GM23248 (cell line): Measurements from ENCODE around the gene KRT10.

ENCODE experiments used
- EZH2 ChIP-seq: fragments of 200-600 bp; sonication (generic); IDR thresholded peaks from 2 replicates; pipeline ENCODE4 v1.6.1; 2018; ENCODE audit warnings: antibody characterized with exemption, mild to moderate bottlenecking; ENCODE audit not compliant: insufficient read depth, poor library complexity, severe bottlenecking
- EZH2phosphoT487 ChIP-seq: fragments of 200-600 bp; sonication (generic); IDR thresholded peaks from 2 replicates; pipeline ENCODE4 v1.6.1; 2018; ENCODE audit warnings: antibody characterized with exemption, moderate library complexity, mild to moderate bottlenecking, low read depth; ENCODE audit not compliant: insufficient read depth

DNA sequence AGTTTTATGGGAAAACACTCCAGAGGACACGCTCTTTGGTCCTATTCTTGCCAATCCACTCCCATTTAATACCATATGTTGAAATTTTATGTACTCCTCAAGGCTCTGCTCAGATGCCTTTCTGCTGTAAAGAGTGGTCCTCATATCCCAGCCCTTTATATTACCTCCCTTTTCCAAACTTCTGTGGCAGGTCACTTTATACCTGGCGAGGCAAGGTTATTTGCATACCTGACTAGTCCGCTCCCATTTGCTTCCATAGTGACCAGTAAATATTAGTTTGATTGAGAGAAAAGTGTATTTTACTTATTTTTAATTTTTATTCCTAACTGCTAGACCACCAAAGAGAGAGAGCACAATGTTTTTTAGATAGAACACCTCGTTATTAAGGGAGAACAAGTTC, 27.3 kb upstream of the KRT10 start:
- TF ChIP-seq EZH2phosphoT487 (no peak), EZH2 (no peak)
